Measurements from ENCODE around the gene THUMPD2. TPM values are rescaled to one million over a fixed set of nuclear protein-coding genes. Genes with fewer than 3 reads are reported as not detected.

The THUMPD2 gene
- total RNA-seq, 2 experiments from 2014 or later = 12.9 to 15.4 TPM

DNA sequence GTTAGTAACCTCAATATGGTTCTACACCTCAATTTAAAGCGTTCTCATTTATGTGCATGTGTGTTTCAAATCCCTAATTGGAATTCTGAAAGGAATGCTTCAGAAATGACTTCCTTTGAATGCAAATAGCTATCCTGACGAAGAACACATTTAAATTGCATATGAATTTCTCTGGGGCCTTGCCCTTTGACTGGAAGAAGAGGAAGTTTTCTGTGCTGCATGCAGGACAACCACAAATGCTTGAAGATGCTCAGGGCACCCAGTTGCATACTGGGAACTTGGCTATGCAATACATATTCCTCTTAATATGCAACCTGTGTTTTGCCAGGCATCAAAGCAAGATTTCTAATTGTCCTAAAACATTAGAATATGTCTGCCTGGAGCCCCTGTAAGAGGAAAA, 58.1 kb downstream of the THUMPD2 start:
- no peak overlapping the region for H3K27ac Mint-ChIP-seq
- no peak for DNase-seq
- no peak overlapping the region for H3K4me3 Mint-ChIP-seq
- no peaks in the 10 kb centered on the region for H3K4me1 Mint-ChIP-seq
- POLR2A ChIA-PET = no interaction called here
- peaks cover 1% of the 10 kb centered on the region for H3K36me3 Mint-ChIP-seq
- ATAC-seq (ENCODE audit: low read depth) = no peak
- H3K9me3 Mint-ChIP-seq = no peaks in the 10 kb centered on the region
- peaks cover 11% of the 10 kb centered on the region for H3K27me3 Mint-ChIP-seq

DNA sequence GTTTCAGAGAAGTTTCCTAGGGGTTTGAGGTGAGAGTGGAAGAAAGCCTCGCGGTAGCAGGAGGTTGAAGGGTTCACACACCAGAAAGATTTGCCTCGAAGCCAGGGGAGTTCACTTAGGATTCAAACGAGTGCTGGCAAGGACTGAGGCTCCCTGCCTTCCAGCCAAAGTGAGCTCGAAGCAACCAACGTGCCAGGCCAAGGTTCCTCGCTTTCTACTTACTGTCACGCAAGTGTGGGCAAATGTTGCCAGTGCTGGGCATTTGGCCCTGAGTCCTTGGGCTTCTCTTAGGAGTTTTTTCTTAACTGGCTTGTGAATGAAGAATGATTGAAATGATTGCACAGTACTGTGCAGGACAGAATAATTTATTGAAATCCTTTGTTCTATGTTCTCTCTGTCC, 59.7 kb downstream of the THUMPD2 start:
- H3K4me3 Mint-ChIP-seq = no peak overlapping the region

DNA sequence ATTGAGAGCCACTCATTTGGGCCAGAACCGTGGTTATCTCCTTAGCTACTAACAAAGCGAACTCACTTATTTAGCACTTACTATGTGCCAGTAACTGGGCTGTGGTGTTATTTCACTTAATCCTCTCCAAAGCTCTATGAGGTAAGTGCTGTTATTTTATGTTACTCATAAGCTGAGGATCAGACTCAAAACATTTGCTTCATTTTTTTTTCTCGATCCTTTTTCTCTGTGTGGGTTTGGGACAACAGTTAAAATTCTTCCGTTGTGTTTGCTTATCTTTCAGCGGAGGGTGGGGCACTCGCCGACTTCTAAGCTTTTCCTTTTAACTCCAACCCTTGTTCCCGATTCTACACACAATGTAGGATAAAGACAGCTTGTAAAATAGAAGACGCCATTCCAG, 60.6 kb downstream of the THUMPD2 start:
- DNase-seq (no peak), ATAC-seq (ENCODE audit: low read depth) (no peak)
- peaks cover 18% of the 10 kb centered on the region for H3K27me3 Mint-ChIP-seq
- POLR2A ChIA-PET = no interaction called here
- no peak overlapping the region for H3K27ac Mint-ChIP-seq
- no peaks in the 10 kb centered on the region for H3K9me3 Mint-ChIP-seq
- H3K4me3 Mint-ChIP-seq = no peak overlapping the region
- H3K36me3 Mint-ChIP-seq = peaks cover 1% of the 10 kb centered on the region
- H3K4me1 Mint-ChIP-seq = no peaks in the 10 kb centered on the region

More for the DNA sequence above, 59.7 kb downstream of the THUMPD2 start:
- DNase-seq (no peak), ATAC-seq (ENCODE audit: low read depth) (no peak)
- H3K4me1 Mint-ChIP-seq = no peaks in the 10 kb centered on the region
- H3K36me3 Mint-ChIP-seq = peaks cover 1% of the 10 kb centered on the region
- no peaks in the 10 kb centered on the region for H3K9me3 Mint-ChIP-seq
- POLR2A ChIA-PET = no interaction called here
- peaks cover 14% of the 10 kb centered on the region for H3K27me3 Mint-ChIP-seq
- H3K27ac Mint-ChIP-seq = no peak overlapping the region

DNA sequence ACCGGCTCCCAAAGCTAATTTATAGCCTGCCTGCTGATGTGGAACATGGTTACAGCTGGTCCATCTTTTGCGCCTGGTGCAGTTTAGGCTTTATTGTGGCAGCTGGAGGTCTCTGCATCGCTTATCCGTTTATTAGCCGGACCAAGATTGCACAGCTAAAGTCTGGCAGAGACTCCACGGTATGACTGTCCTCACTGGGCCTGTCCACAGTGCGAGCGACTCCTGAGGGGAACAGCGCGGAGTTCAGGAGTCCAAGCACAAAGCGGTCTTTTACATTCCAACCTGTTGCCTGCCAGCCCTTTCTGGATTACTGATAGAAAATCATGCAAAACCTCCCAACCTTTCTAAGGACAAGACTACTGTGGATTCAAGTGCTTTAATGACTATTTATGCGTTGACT, 62.0 kb downstream of the THUMPD2 start:
- Mint-ChIP-seq H3K9me3 (no peaks in the 10 kb centered on the region), H3K36me3 (peaks cover 1% of the 10 kb centered on the region), H3K4me1 (no peaks in the 10 kb centered on the region), H3K27me3 (peaks cover 22% of the 10 kb centered on the region), H3K4me3 (no peak overlapping the region), H3K27ac (no peak overlapping the region)
- DNase-seq = no peak
- POLR2A ChIA-PET = no interaction called here
- no peak for ATAC-seq (ENCODE audit: low read depth)

DNA sequence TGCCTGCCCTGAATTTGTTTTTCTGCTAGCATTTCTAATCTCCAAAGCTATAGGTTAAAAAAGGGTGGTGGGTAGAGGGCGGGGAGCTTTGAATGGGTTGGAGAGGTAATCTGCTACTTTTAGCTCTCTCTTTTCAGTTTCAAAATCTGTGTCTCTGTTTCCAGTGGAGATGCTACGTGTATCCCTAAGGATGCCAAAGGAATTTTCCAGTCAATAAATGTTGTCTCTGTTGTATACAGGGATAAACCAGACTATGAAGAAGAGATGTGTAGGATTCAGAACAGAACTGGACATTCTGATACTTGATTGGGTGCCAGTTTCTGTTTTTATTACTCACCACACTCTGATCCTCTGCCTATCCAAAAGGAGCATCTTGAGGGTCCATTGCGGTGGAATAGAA, 63.2 kb downstream of the THUMPD2 start:
- DNase-seq (no peak), ATAC-seq (ENCODE audit: low read depth) (no peak)
- H3K4me1 Mint-ChIP-seq = no peaks in the 10 kb centered on the region
- no peaks in the 10 kb centered on the region for H3K36me3 Mint-ChIP-seq
- H3K9me3 Mint-ChIP-seq = no peaks in the 10 kb centered on the region
- no peak overlapping the region for H3K27ac Mint-ChIP-seq
- POLR2A ChIA-PET = no interaction called here
- no peak overlapping the region for H3K4me3 Mint-ChIP-seq
- H3K27me3 Mint-ChIP-seq = peaks cover 18% of the 10 kb centered on the region

DNA sequence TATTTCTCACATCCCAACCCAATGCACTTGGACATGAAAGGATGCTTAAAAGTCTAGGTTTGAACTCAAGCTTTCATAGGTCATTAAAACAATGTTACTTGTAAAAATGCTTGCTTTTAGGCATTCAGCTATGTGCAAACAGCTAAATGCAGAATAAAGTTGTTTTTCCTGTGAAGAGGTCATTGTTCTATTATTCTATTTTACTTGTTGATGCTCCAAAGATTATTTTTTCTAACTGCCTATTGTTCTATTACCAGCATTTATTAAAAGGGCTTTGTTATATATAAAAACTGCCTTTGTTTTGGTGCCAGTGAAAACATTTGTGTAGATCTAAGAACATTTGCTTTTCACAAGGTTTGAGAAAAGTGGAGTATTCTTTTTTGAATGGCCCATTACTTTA, 64.0 kb downstream of the THUMPD2 start:
- no peaks in the 10 kb centered on the region for H3K9me3 Mint-ChIP-seq
- no peak overlapping the region for H3K4me3 Mint-ChIP-seq
- no peaks in the 10 kb centered on the region for H3K4me1 Mint-ChIP-seq
- POLR2A ChIA-PET = no interaction called here
- no peaks in the 10 kb centered on the region for H3K36me3 Mint-ChIP-seq
- H3K27ac Mint-ChIP-seq = no peak overlapping the region
- peaks cover 18% of the 10 kb centered on the region for H3K27me3 Mint-ChIP-seq
- DNase-seq (no peak), ATAC-seq (ENCODE audit: low read depth) (no peak)

DNA sequence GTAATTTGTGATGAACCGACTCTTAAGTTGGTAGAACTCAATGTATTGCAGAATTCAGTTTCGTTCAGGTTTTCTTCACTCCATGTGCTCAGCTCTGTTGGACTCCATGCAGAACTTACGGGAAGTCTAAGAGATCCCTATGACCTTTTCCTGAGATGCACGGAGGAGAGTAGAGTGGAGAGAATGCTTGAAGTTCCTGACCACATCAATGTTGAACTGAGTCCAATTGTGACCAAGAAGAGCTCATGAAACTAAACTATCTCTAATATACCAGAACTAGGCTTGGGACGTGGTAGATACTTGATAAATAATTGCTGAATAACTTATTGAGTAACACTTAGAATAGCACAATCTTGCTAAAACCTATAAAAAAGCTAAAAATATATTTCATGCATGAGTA, 66.1 kb downstream of the THUMPD2 start:
- POLR2A ChIA-PET = no interaction called here
- Mint-ChIP-seq H3K4me3 (no peak overlapping the region), H3K9me3 (no peaks in the 10 kb centered on the region), H3K27ac (no peak overlapping the region), H3K4me1 (no peaks in the 10 kb centered on the region), H3K27me3 (peaks cover 18% of the 10 kb centered on the region), H3K36me3 (no peaks in the 10 kb centered on the region)
- DNase-seq (no peak), ATAC-seq (ENCODE audit: low read depth) (no peak)

DNA sequence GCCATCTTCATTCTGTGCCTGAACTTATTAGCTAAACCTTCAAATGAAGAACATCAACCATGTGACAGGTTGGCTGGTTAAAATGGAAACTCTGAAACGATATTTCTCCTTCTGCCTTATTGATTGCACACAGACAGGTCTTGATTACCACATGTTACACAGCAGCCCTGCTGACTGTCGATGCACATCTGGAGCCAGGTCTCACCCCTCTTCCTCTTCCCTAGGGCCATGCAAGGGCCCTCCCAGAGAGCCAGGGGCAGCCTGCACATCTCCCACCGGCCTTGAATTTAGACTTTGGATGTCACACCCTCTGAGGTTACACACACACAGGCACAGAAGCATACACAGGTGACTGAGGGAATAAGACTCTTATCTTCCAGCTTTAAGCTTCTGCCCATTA, 68.3 kb downstream of the THUMPD2 start:
- Mint-ChIP-seq H3K27me3 (peaks cover 18% of the 10 kb centered on the region), H3K4me1 (no peaks in the 10 kb centered on the region), H3K36me3 (no peaks in the 10 kb centered on the region), H3K27ac (no peak overlapping the region), H3K4me3 (no peak overlapping the region), H3K9me3 (no peaks in the 10 kb centered on the region)
- no peak for ATAC-seq (ENCODE audit: low read depth)
- POLR2A ChIA-PET = no interaction called here
- DNase-seq = no peak

DNA sequence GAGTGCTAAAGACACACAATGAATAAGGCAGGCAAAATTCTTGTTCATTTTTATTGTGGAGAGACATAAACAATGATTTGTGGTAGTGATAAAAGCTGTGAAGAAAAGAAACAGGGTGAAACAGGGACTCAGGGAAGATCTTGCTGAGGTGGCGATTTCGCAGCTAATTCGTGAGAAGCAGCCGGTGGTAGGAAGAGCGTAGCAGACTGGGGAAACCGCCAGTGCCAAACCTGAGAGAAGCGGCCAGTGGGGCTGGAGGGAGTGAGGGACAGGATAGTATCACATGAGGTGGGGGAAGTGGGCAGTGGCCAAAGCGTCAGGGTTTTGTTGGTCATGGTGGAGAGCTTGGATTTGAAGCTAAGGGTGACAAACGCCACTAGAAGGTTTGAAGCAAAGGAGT, 71.1 kb downstream of the THUMPD2 start:
- POLR2A ChIA-PET = no interaction called here
- peaks cover 6% of the 10 kb centered on the region for H3K27me3 Mint-ChIP-seq
- ATAC-seq (ENCODE audit: low read depth) = no peak
- H3K36me3 Mint-ChIP-seq = no peaks in the 10 kb centered on the region
- no peak overlapping the region for H3K27ac Mint-ChIP-seq
- no peak for DNase-seq
- H3K4me3 Mint-ChIP-seq = no peak overlapping the region
- no peaks in the 10 kb centered on the region for H3K9me3 Mint-ChIP-seq
- no peaks in the 10 kb centered on the region for H3K4me1 Mint-ChIP-seq

DNA sequence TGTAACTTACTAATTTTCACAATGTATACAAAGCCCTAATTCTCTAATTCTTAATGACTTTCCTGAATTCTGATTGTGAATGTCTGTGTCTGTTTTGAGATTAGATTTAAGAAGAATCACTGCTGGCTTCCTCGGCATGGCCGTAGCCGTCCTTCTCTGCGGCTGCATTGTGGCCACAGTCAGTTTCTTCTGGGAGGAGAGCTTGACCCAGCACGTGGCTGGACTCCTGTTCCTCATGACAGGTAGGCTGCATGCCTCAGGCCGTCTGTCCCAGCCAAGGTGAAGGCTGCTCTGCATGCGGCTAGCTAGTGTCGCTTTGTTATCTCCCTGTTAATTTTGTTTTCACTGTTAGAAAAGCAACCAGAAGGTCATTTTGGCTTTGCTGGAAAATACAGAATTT, 72.1 kb downstream of the THUMPD2 start:
- Mint-ChIP-seq H3K27me3 (peaks cover 3% of the 10 kb centered on the region), H3K4me3 (no peak overlapping the region), H3K4me1 (no peaks in the 10 kb centered on the region), H3K9me3 (no peaks in the 10 kb centered on the region), H3K27ac (no peak overlapping the region), H3K36me3 (no peaks in the 10 kb centered on the region)
- DNase-seq (no peak), ATAC-seq (ENCODE audit: low read depth) (no peak)
- POLR2A ChIA-PET = no interaction called here

DNA sequence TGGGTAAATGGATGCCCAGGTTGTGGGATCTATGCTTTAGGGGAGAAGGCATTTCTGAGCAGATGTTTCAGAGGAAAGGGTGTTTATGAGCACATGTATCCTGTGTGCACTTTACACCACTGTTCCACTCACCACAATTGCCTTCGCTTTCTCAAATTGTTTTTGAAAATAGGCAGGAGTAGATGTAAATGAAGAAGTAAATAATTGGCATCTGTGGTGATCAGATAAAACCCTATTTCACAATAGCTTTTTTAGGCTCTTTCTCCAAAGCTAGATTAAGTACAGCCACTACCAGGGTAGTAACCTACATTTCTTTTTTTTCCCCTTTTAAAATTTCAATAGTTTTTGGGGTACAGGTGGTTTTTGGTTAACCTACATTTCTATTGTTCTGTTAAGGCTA, 72.7 kb downstream of the THUMPD2 start:
- H3K9me3 Mint-ChIP-seq = peaks cover 2% of the 10 kb centered on the region
- H3K27ac Mint-ChIP-seq = no peak overlapping the region
- POLR2A ChIA-PET = no interaction called here
- DNase-seq (no peak), ATAC-seq (ENCODE audit: low read depth) (no peak)
- no peak overlapping the region for H3K4me3 Mint-ChIP-seq
- peaks cover 7% of the 10 kb centered on the region for H3K27me3 Mint-ChIP-seq
- H3K36me3 Mint-ChIP-seq = no peaks in the 10 kb centered on the region
- no peaks in the 10 kb centered on the region for H3K4me1 Mint-ChIP-seq

DNA sequence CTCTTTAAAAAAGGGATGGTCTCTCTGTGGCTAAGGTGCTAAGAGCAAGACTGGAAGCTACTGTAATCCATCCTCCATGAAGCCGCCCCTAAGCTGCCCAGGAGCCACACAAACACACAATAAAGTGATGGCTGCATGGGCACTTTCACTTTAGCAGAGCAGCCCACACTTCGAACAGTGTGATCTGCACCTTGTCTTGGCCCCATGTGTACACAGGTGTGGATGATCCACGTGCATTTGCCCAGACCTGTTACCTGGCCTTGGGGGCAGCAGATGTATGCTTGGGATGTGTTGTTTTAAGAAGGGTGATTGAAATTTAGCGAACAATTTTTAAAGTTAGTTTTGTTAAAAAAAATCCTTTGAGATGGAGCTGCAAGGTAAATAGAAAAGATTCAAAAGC, 73.4 kb downstream of the THUMPD2 start:
- Mint-ChIP-seq H3K9me3 (peaks cover 4% of the 10 kb centered on the region), H3K4me3 (no peak overlapping the region), H3K27me3 (peaks cover 8% of the 10 kb centered on the region), H3K4me1 (no peaks in the 10 kb centered on the region), H3K36me3 (no peaks in the 10 kb centered on the region), H3K27ac (no peak overlapping the region)
- POLR2A ChIA-PET = no interaction called here
- DNase-seq (no peak), ATAC-seq (ENCODE audit: low read depth) (no peak)

DNA sequence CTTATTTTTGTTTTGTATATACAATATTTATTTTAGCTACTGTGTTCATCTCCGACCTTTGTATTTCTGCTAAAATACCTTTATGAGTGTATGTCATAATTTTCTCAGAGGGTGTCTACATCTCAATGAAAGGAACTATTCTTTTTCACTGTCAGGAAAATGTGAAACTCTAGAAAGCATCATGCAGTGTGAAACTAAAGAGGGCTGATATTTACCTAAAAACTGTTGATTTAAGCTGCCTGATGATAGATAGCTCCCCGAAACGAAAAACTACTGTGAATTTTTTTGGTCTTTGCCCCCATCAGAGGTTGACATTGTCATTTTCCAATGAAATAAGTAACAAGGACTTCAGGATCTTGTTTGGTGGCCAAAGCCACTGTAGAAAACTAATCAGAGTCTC, 74.5 kb downstream of the THUMPD2 start:
- POLR2A ChIA-PET = no interaction called here
- Mint-ChIP-seq H3K27me3 (peaks cover 8% of the 10 kb centered on the region), H3K9me3 (peaks cover 5% of the 10 kb centered on the region), H3K4me1 (no peaks in the 10 kb centered on the region), H3K4me3 (no peak overlapping the region), H3K27ac (no peak overlapping the region), H3K36me3 (no peaks in the 10 kb centered on the region)
- ATAC-seq (ENCODE audit: low read depth) (no peak), DNase-seq (no peak)

DNA sequence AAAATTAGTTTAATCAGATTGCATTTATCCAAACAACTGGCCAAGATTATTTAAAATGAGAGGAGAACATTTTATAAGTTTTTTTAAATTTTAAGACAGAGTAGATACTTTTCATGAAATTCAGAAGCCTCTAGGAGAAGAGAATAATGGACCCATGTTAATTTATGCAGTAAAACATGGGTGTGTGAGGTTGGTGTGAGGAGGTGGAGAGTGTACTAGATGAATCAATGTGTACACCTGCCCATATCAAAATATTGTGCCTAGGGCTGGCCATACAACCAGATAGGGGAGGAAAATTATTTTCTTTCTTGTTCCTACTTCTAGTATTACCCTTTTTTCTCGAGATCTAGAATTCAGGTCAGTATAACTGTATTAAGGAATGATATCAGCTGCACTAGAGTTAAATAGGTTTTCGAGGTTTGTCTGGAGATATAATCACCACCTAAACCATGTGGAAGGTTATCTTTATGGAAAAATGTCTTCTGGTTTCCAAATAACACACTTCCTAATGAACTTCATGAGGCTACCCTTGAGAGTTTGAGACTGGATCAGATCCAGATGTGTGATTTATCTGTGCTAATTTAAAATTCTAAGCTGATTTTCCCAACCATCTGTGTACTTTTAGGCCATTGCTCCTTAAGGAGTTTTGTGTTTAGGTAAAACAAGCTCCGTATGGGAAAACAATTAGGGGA, 75.7 kb downstream of the THUMPD2 start:
- H3K4me3 Mint-ChIP-seq = no peak overlapping the region
- ATAC-seq (ENCODE audit: low read depth) (no peak), DNase-seq (no peak)
- peaks cover 14% of the 10 kb centered on the region for H3K27me3 Mint-ChIP-seq
- peaks cover 5% of the 10 kb centered on the region for H3K9me3 Mint-ChIP-seq
- no peaks in the 10 kb centered on the region for H3K36me3 Mint-ChIP-seq
- no peak overlapping the region for H3K27ac Mint-ChIP-seq
- POLR2A ChIA-PET = no interaction called here
- no peaks in the 10 kb centered on the region for H3K4me1 Mint-ChIP-seq

DNA sequence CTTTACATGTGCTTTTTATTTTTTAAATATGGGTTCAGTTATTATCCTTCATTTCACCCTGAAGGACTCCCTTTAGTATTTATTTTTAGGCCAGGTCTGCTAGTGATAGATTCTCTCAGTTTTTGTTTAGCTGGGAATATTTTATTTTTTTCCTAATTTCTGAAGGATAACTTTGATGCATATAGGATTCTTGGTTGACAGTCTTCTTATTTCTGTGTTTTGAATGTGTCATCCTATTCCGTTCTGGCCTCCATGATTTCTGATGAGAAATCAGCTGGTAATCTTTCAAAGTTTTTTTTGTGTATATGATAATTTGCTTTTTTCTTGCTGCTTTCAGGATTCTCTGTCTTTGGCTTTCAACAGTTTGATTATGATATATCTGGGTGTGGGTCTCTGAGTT, 77.9 kb downstream of the THUMPD2 start:
- Mint-ChIP-seq H3K27me3 (peaks cover 14% of the 10 kb centered on the region), H3K36me3 (no peaks in the 10 kb centered on the region), H3K9me3 (peaks cover 5% of the 10 kb centered on the region), H3K4me1 (no peaks in the 10 kb centered on the region), H3K4me3 (no peak overlapping the region), H3K27ac (no peak overlapping the region)
- DNase-seq = no peak
- POLR2A ChIA-PET = no interaction called here
- no peak for ATAC-seq (ENCODE audit: low read depth)
